Ishikawa (cell line): ENCODE measurements around the gene FARSA.
A peak's percentile ranks its signal among the peaks of the same experiment; 100 is the strongest.

Experiments used
- CEBPB ChIP-seq: IDR thresholded peaks from 2 replicates; pipeline ENCODE4 v1.6.1; 2012
- CREB1 ChIP-seq: IDR thresholded peaks from 2 replicates; pipeline ENCODE4 v1.6.1; 2012; ENCODE audit warnings: low read depth
- EGR1 ChIP-seq: IDR thresholded peaks from 2 replicates; pipeline ENCODE4 v1.6.1; 2012
- EP300 ChIP-seq: IDR thresholded peaks from 2 replicates; pipeline ENCODE4 v1.6.1; 2012; ENCODE audit warnings: borderline replicate concordance
- FOXM1 ChIP-seq: IDR thresholded peaks from 2 replicates; pipeline ENCODE4 v1.6.1; 2012; ENCODE audit warnings: low read depth, borderline replicate concordance
- MAX ChIP-seq: IDR thresholded peaks from 2 replicates; pipeline ENCODE4 v1.6.1; 2012
- NFIC ChIP-seq: IDR thresholded peaks from 2 replicates; pipeline ENCODE4 v1.6.1; 2012
- RAD21 ChIP-seq: IDR thresholded peaks from 2 replicates; pipeline ENCODE4 v1.6.1; 2012; ENCODE audit warnings: low read depth
- REST ChIP-seq: IDR thresholded peaks from 2 replicates; pipeline ENCODE4 v1.6.1; 2012; ENCODE audit warnings: low read depth, mild to moderate bottlenecking
- TAF1 ChIP-seq: IDR thresholded peaks from 2 replicates; pipeline ENCODE4 v1.6.1; 2012; ENCODE audit warnings: low read depth, mild to moderate bottlenecking
- TCF12 ChIP-seq: IDR thresholded peaks from 2 replicates; pipeline ENCODE4 v1.6.1; 2012; ENCODE audit warnings: low read depth
- TEAD4 ChIP-seq: IDR thresholded peaks from 2 replicates; pipeline ENCODE4 v1.6.1; 2012
- USF1 ChIP-seq: IDR thresholded peaks from 2 replicates; pipeline ENCODE4 v1.6.1; 2012
- YY1 ChIP-seq: IDR thresholded peaks from 2 replicates; pipeline ENCODE4 v1.6.1; 2012; ENCODE audit warnings: low read depth
- ZBTB7A ChIP-seq: IDR thresholded peaks from 2 replicates; pipeline ENCODE4 v1.6.1; 2012; ENCODE audit warnings: low read depth

The FARSA gene

GRCh38 chr19:12882589-12882988 is 50.9 kb downstream of the FARSA start:
- no peak for TF ChIP-seq EP300
- TF ChIP-seq RAD21, result no peak
- no peak for TF ChIP-seq YY1
- no peak for TF ChIP-seq MAX

GRCh38 chr19:12881172-12881808 is 52.2 kb downstream of the FARSA start, which contains the start of gene DNASE2:
TSS of gene DNASE2 (minus strand) at chr19:12881449. CDS start at chr19:12881375, 74 bp downstream.
- TF ChIP-seq TEAD4 (no peak), EGR1 (no peak), REST (no peak), TCF12 (peak; percentile 73; the same call in 1 of the 2 replicates), ZBTB7A (no peak), TAF1 (peak; percentile 45; the same call in 1 of the 2 replicates), EP300 (peak; percentile 40; the same call in 1 of the 2 replicates), CREB1 (peak; percentile 21; the same call in 1 of the 2 replicates), FOXM1 (no peak), RAD21 (no peak), MAX (peak; percentile 33; the same call in 1 of the 2 replicates), YY1 (no peak), USF1 (peak; percentile 67), NFIC (peak; percentile 38; the same call in 1 of the 2 replicates), CEBPB (peak; percentile 61; the same call in 1 of the 2 replicates)

- no peak; the same call in 1 of the 2 replicates for TF ChIP-seq TAF1
- TF ChIP-seq ZBTB7A, result no peak
- no peak for TF ChIP-seq NFIC
Observed at GRCh38 chr19:12880551-12881171, 52.9 kb downstream of the FARSA start.

GRCh38 chr19:12875086-12875485 is 58.4 kb downstream of the FARSA start:
- TF ChIP-seq EGR1 (no peak), ZBTB7A (no peak), CREB1 (no peak), YY1 (no peak), USF1 (no peak), TAF1 (no peak), TEAD4 (no peak), EP300 (no peak), FOXM1 (no peak), RAD21 (no peak), REST (no peak)

- TF ChIP-seq CEBPB (no peak), YY1 (no peak), CREB1 (no peak), ZBTB7A (no peak), TAF1 (no peak)
Observed at GRCh38 chr19:12873891-12874745, 59.4 kb downstream of the FARSA start.
